Activated CD8-positive, alpha-beta T cell treated with anti-CD3 and anti-CD28 coated beads for 36 hours (primary cell): ENCODE data around the gene PIR. TPM values are rescaled to one million over a fixed set of nuclear protein-coding genes. Genes with fewer than 3 reads are reported as not detected.

ENCODE experiments used
- total RNA-seq, 2 experiments: library from RNA; stranded (reverse); gene quantifications; one replicate each; pipeline ENCODE4 v1.2.3, GENCODE V29; 2021

The PIR gene
- total RNA-seq, 2 experiments from 2014 or later: 0.74 to 1.2 TPM

Other genes with a start within 250 kb of the PIR start
- gene ASB9, start 223.2 kb downstream of the PIR start, total RNA-seq: under 1 TPM in 1 of 2 experiments, not detected in 1; 0.52 TPM
- gene ASB11, start 177.7 kb downstream of the PIR start, total RNA-seq: not detected
- 10 to 100 TPM; 40.6 to 41.6 TPM for gene PIGA, start 157.8 kb downstream of the PIR start, total RNA-seq
- gene VEGFD, start 108.9 kb downstream of the PIR start, total RNA-seq: not detected
- not detected for gene BMX, start 7.5 kb upstream of the PIR start, total RNA-seq
- not detected for gene ACE2, start 107.6 kb upstream of the PIR start, total RNA-seq
- under 1 TPM; 0.38 to 0.58 TPM for gene CLTRN, start 171.5 kb upstream of the PIR start, total RNA-seq
- 10 to 100 TPM; 14.1 to 14.4 TPM for gene CA5B, start 244.9 kb upstream of the PIR start, total RNA-seq